Activated CD4-positive, alpha-beta T cell treated with anti-CD3 and anti-CD28 coated beads, Interleukin-2, Interleukin-4, amounts not matched to agents 100 ng/mL and 50 ng/mL, durations not matched to agents 16 hours and 8 hours (primary cell): Measurements from ENCODE around the gene SF3A2.

ENCODE experiments used
- DNase-seq: peaks from one replicate; pipeline ENCODE4 v3.0.0-alpha.2; 2020; ENCODE audit warnings: low spot score

SF3A2 gene

DNA sequence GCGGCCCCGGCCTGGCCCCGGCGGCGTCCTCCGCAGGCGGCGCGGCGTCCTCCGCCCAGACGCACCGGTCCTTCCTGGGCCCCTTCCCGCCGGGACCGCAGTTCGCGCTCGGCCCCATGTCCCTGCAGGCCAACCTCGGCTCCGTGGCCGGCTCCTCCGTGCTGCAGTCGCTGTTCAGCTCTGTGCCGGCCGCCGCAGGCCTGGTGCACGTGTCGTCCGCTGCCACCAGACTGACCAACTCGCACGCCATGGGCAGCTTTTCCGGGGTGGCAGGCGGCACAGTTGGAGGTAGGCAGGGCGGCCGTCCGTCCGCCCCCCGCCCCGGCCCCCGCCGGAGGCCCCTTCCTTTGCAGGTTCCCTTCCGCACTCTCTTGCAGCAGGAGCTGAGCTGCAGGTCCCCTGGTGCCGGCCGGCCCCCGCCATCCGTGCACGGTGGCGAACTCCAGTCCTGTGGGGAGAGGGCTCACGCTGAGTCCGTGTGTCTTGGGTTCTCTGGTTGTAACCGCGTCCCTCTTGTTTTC is 9.7 kb upstream of the SF3A2 start:
- DNase-seq = no peak

DNA sequence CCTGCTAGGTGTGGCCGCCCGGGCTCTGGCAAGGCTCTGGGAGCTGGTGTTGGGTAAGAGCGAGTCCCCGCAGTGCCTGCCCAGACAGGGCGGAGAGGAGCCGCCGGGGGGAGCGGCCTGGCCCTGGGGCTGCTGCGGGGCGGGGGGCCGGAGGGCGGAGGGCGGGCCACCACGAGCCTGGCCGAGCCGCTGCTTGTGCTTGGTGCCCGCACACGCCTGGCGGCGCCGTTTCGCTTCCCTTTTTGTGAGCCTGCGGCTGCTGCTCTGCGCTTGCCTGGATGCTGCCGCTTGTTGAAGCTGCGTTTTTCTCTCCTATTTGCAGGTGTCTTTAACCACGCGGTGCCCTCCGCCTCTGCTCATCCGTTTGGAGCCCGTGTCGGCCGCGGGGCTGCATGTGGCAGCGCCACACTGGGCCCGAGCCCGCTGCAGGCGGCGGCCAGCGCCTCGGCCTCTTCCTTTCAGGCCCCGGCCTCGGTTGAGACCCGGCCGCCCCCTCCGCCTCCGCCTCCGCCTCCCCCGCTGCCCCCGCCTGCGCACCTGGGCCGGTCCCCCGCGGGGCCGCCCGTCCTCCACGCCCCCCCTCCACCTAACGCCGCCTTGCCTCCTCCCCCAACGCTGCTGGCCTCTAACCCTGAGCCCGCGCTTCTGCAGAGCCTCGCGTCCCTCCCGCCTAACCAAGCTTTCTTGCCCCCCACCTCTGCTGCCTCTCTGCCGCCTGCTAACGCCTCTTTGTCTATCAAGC is 9.0 kb upstream of the SF3A2 start:
- DNase-seq = no peak

DNA sequence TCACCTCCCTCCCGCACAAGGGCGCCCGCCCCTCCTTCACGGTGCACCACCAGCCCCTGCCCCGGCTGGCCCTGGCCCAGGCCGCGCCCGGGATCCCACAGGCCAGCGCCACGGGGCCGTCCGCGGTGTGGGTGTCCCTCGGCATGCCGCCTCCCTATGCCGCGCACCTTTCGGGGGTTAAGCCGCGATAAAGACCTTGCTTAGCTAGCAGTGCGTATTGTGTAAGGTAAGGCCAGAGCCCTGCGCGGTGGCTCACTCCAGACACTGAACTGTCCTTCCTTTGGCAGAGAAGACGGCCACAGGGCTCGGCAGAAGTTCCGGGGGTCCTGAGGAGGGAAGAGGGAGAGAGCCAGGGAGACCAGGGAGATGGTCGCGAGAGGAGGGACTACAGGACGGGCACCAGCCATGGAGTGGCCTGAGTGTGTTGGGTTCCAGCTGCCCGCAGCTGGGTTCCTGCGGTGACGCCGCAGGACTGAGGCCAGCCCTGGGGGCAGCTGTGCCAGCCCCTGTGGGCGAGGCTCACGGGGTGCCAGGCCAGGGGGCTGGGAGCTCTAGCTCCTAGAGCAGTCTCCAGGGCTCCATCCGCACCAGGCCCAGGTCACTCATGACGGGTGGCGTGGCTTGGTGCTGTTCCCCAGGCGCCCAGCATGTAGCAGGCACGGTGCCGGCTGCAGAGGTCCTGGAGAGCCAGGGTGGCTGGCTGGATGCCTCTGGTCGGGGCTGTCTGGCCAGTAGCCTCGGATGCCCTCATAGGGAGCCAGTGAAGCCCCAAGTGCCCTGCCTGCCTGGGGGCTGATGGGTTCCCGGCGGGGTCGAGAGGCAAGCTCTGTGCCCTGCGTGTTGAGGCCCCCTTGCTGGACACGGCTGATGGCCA is 8.2 kb upstream of the SF3A2 start:
- DNase-seq = no peak

DNA sequence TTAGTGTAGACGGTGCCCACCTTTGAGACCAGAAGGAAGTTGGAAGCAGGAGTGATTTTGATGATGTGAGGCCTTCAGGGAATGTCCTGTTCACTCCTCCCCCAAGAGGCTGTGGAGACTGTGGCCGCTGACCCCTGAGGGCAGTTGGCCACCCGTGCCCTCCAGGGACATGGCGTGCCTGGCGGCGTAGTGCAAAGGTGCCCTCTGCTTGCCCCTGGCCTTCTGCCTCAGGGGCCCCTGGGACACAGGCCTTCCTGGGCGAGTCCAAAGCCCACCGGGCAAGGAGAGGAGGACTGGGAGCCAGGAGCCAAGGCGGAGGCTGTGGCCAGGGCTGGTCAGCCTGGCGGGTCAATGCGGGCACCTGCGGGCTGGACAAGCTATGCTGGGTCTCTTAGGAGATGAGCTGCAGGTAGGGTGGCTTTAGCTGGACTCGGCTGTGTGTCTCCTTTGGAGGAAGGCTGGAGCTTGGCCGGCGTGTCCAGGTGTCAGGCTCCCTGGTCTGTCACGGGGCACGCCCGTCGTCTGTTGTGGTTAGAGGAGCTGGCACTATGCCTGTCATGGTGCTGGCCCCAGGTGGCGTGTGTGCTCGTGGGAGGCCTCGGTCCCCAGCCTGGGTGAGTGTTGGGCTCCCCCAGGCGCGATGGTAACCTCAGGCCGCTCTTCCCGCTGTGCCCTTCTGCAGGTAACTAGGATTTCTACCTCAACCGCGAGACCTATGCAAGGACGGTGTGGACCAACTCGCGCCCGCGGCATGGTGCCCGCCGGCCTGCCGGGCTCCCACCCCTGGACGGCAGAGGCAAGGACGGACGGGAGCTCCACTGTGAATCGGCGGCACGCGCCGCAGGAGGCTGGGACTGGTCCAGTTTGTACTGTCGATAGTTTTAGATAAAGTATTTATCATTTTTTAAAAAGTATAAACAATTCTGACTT is 7.3 kb upstream of the SF3A2 start:
- no peak for DNase-seq

DNA sequence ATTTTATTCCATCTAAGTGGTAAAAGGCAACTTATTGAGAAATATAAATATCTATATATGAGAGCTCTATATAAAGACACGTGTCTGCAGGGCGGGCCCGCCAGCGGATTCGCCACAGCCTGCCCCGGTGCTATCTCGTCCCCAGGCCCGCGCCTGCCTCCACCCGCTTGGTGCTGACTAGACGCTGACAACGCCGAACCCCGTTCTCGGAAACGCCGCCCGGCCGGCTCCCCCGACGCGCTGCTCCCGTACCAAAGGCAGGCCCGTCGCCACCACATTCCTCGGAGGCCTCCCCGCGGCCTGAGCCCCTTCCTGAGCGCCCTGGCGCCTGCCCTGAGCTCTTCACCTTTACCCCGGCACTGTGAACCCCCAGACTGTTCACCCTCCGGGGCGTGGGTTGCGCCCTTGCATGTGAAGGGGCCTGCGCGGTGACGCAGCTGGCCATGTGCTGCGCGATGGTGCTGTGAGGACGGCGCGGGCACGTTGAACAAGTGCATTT is 6.5 kb upstream of the SF3A2 start:
- no peak for DNase-seq

DNA sequence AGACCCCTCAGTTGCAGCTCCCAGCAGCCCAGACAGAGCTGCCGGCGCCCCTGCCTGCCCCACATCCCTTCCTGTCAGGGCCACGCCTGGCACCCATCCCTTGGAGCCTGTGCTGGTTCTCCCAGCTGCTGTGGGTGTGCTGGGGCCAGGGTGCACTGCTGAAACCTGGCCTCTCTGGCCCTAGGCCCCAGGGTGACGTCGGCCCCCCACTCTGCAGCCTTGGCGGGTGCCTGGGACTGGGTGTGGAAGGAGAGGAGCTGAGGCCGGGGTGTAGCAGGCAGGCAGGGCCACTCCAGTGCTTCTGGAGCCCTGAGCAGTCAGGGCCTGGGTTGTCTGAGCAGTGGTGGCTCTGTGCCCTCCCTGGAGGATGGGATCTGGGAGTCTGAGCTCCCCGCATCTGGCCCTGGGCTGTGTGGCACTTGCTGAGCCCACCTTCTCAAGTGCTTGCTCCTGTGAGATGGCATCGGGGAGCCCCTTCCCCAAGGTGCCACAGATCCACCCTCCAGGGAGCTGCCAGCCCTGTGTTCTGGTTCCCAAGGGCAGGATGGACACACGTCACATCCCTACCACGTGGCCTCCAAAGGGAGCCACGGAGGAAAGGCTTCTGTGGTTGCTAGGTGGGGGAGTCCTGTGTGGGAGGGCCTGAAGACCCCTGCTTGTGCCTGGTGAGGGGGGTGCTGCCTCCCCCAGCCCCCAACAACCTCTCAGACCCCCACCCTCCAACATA is 5.7 kb upstream of the SF3A2 start:
- DNase-seq = no peak

DNA sequence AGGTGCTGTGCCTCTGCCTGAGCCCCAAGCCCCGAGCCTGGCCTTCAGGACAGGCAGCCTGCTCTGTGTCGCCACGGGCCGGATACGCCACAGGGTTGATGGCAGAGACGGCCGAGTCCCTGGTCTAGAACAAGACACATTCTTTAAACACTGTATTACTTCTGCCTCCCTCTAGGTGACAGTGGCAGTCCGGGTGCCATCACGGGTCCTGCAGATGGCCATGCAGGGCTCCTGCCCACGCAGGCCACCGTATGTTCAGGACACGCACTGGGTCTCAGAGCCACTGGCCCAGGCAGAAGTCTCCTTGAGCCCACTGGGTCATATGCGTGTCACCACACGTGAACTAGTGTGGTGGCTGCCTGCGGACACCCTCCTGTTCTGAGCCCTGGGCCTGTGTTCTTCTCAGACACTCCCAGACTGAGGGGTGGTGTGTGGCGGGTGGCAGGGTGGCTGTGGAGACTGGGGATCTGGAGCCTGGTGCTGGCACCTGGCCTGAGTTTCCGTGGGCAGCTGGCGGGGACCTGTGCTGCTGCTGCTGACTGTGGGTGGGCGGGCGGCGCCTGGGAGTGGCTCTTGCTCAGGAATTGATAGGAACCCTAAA is 4.9 kb upstream of the SF3A2 start:
- no peak for DNase-seq

DNA sequence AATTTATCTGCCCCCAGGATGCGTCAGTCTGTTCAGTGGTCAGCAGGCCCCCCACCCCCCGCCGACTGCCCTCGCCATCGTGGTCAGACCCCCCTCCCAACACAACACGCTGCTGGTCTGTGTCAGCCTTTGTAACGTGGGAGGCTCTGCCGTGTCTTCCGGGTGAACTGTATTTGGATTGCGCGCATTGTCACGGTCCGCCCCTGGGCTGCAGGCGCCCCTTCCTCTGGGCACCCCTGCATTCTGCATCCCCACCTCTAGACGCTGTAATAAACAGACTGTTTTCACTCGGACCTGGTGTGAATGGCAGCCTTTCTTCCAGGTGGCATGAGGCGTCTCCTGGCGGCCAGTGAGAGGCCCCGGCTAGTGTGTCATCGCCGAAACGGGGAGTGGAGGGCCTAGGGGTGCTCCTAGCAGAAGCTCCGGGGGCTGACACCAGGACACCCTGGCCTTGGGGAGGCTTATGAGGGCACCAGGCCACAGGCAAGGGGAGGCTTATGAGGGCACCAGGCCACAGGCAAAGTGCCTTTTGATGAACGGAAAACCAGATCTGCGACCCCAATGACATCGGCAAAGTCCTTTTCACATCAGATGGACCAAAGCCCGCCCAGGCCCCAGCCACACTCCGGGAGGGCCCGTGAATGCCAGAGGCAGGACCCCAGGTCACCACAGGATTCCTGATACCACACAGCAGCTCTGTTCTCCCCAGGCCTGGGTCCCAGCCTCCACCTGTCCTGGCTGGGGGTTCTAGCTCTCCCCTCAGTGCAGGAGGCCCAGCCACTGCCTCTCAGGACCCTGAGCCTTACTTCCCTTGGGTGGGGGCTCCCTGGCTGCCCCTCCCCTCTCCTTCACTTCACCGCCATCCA is 4.1 kb upstream of the SF3A2 start:
- no peak for DNase-seq

DNA sequence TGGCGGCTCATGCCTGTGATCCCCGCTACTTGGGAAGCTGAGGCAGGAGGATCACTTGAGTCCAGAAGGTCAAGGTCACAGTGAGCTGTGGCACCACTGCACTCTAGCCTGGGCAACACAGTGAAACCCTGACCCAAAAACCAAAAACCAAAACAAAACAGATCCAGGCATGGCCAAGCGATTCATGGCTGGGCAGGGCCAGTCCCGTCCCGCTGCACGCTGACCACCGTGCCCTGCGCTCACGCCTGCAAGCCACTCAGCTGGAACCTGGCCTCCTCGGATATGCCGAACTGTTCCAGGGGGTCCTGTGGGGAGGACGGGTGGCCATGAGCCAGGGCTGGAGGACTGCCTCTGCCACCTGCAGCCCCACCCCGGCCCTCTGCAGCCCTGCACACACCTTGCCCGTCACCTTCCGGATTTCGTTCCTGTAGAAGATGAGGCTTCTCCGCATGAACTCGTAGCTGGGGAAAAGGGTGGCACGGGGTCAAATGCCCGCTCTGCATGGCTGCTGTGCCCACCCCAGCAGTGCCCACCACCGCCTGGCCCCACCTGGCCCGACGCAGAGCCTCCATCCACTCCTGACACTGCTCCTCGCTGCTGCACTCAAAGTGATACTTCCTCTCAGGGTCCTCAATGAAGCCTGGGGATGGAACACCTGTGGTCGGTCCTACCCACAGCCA is 2.9 kb upstream of the SF3A2 start:
- DNase-seq = no peak

DNA sequence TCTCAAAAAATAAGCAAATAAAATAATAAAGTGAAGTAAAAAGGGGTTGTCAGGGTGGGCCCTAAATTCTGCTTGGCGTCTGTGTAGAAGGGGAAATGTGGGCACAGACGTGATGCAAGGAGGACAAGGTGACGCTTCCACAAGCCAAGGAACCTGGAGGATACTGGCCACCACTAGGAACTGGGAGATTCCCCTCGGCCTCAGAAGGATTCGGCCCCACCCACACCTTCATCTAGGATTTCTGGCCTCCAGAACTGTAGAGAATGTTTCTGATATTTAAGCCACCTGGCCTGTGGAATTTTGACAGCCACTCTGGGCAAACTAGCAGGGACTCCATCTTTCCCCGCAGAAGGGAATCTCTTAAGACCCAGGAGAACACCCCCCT is 1.6 kb upstream of the SF3A2 start:
- no peak for DNase-seq

DNA sequence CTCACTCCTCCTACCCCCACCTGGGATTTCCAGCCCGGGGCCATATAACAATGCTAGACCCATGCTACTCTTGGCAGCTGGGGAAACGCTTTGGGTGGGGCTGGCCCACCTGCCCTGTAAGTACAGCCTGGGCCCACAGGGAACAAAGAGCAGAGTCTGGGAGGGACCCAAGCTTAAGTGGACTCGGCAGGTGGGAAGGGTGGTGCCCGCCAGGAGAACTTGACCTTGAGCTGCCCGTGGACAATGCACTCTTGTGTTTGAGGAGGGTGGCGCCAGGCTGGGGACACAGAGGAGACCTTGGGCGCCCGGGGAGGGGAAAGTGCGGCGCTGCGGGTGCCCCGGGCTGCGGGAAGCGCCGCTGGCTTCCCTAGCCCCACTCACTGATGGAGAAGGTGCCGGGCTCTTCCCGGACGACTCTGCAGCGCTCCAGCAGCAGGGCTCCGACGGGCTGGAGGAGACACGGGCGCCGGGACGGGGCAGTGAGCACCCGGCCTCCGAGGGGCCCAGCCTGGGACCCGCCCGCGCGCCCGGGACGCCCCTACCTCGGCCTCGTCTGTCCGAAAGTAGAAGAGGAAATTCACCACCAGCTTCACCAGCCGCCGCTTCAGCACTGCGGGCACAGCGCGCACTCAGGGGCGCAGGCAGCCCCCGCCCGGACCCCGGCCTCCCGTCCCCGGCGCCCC is 1.1 kb upstream of the SF3A2 start:
- DNase-seq = no peak

DNA sequence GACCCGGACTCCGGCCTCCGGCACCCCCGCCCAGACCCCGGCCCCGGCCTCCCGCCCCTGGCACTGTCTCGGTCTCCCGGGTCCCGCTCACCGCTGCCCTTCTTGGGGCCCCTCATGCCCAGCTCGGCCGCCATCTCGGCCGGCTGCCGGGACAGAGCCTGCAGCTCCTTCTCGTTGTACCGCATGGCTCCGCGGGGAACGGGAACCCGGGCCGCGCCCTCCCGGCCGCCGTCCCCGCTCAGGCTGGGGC is 635 bp upstream of the SF3A2 start:
- no peak for DNase-seq

DNA sequence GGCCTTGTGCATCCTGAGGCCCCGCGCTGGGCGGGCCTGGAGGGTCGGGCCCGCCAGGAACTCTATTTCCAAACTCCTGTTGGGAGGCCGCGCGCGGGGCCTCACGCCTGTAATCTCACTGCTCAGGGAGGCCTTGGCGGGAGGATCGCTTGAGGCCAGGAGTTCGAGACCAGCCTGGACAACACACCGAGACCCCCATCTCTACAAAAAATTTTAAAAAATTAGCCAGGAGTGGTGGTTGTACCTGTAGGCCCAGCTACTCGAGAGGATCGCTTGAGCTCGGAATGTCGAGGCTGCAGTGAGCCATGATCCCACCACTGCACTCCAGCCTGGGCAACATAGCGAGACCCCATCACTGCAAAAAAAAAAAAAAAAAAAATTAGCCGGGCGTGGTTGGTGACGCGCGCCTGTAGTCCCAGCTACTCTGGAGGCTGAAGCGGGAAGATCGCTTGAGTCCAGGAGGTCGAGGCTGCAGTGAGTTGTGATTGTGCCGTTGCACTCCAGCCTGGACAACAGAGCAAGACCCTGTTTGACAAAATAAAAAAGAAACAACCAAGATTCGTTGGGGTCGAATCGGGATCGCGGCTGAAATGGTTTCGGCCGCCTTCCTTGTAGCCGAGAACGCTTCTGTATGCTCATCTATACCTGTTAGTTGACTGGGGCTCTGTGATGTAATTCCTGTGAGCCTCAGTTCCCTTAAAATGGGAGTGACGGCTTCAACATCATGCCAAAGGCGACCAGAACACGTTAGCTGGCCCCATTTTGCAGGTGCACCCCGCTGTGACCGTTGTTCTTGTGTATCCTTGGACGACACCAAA is 636 bp downstream of the SF3A2 start:
- DNase-seq = no peak

DNA sequence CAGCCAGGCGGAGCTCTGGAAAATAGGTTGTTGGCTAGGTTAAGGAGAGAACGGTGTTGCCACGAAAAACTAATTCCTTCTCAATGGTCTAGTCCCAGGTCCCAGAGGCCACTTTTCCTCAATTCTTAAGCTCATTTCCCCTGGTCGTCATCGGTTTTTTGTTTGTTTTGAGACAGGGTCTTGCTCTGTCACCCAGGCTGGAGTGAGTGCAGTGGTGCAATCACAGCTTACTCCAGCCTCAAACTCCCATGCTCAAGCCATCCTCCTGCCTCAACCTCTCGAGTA is 1.2 kb downstream of the SF3A2 start:
- DNase-seq = no peak

DNA sequence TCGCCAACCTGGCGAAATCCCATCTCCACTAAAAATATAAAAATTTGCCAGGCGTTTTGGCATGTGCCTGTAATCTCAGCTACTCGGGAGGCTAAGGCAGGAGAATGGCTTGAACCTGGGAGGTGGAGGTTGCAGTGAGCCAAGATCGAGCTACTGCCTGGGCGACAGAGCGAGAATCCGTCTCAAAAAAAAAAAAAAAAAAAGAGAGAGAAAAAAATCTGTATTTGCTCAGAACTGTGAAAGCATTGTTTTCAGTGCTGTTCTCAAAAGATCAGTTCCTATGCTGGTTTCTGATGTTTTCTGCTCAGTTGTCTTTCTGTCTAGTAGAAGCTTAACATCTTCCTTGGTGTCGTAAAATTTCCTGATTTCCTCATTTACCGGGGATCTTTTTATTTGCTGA is 2.5 kb downstream of the SF3A2 start:
- DNase-seq = no peak

DNA sequence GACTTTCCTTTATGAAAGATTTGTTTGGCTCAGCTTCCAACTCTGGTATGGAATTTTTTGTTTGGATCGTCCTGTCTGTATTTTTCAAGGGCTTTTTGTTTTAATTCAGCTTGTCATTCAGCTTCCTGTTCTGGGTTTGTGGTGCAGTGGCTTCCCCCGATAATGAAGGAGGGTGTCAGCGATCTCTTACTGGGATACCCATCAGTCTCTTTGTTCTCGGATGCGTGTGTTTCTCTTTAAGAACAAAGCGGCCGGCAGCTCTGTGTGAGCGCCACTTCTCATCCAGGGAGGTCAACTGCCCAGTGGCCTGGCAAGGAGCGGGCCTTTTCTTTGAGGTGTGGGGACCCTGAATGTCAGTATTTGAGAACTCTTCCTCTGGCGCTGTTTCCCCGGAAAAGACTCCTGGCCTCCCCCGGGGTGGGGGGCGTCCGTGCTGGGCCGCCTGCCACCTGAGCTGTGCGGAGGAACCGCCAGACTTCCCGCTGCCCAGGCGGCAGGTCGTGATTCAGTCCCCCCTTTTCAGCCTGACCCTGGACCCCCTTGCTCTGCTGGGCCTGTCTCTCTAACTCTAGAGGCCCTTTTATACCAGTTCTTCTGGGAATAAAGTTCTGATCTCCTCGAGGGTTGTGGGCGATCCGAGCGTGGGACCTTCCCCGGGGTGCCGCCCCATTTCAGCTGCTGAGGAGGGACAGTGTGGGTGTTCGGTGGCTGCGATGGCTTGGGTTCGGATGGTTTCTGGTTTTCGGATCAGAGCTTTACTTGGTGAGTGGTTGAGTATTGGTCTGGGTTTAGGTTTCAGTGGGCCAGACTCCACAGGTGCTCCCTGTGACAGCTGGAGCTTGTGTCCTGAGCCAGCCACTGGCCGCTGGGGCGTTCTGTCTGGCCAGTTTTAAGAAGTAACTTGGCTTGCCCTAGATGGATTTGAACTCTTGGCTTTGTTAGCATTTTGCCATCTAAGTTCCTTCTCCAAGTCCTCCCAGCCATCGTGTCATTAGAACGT is 3.4 kb downstream of the SF3A2 start:
- DNase-seq = peak; percentile 40
